NB4 (cell line): ENCODE results near the gene MC2R.

Source experiments
- DNase-seq: peaks from one replicate; pipeline ENCODE4 v3.0.0; 2010; ENCODE audit warnings: low read depth
- H3K4me3 ChIP-seq: one replicate; pipeline ENCODE4 v1.5.1; 2011; ENCODE audit warnings: mild to moderate bottlenecking, low read depth, low read length, moderate library complexity
- CTCF ChIP-seq: IDR thresholded peaks from one replicate; pipeline ENCODE4 v1.5.1; 2012; ENCODE audit warnings: low read depth, low read length
- MAX ChIP-seq: IDR thresholded peaks from 2 replicates; pipeline ENCODE4 v1.6.1; 2011; ENCODE audit warnings: low read depth, low read length
- MYC ChIP-seq: IDR thresholded peaks from 2 replicates; pipeline ENCODE4 v1.6.1; 2011; ENCODE audit warnings: low read depth, low read length
- POLR2A ChIP-seq: IDR thresholded peaks from 2 replicates; pipeline ENCODE4 v1.6.1; 2011; ENCODE audit warnings: mild to moderate bottlenecking; ENCODE audit not compliant: insufficient read length; ENCODE audit errors: extremely low read depth

MC2R gene

GRCh38 chr18:13834496-13835015, 80.8 kb downstream of the MC2R start:
- DNase-seq: no peak
- no peak for TF ChIP-seq MYC
- TF ChIP-seq CTCF: no peak
- TF ChIP-seq POLR2A: no peak
- no peak for TF ChIP-seq MAX
- H3K4me3 ChIP-seq: no peak overlapping the region
